Right lobe of liver (tissue), 4 donors: ENCODE results near the gene CTIF.

Source experiments
- CTCF ChIP-seq, 4 donors: fragments of 200-600 bp in 3 of 4; fragments of 450-650 bp in 1 of 4; IDR thresholded peaks; one replicate each; pipeline versions ENCODE4 v1.5.1 to v1.8.0; 2016 to 2022; ENCODE audit warnings: antibody characterized with exemption in 4 of 4, mild to moderate bottlenecking in 2 of 4
- POLR2A ChIP-seq: fragments of 450-650 bp; IDR thresholded peaks from one replicate; pipeline ENCODE4 v1.6.1; 2017; ENCODE audit warnings: antibody characterized with exemption, mild to moderate bottlenecking
- donor health status: DM: no; HTN: no; CAD: no.
- donor health status: DM: no; HTN: no; CAD: no.
- donor health status: DM: no; HTN: yes; CAD: no.

GRCh38 chr18:48741866-48742265, 203.0 kb downstream of the CTIF start:
- TF ChIP-seq POLR2A, result no peak
- TF ChIP-seq CTCF (IDR thresholded peaks at IDR 0.05), result no peak
